Measurements from ENCODE around the gene ARL13B.

The ARL13B gene

GRCh38 chr3:94050546-94050945 is 70.6 kb downstream of the ARL13B start:
- H3K27ac ChIP-seq (ENCODE audit: low read length), result no peak overlapping the region
- no peaks in the 10 kb centered on the region for H3K79me2 ChIP-seq (ENCODE audit: low read length)
- no peak overlapping the region for H3K4me3 ChIP-seq (ENCODE audit: low read length)
- no peak overlapping the region for H3K9ac ChIP-seq (ENCODE audit: low read length)
- no peaks in the 10 kb centered on the region for H4K20me1 ChIP-seq (ENCODE audit: insufficient read depth, low read length)
- no peaks in the 10 kb centered on the region for H3K4me1 ChIP-seq (ENCODE audit: low read length)
- H3K27me3 ChIP-seq (replicated peaks; ENCODE audit: insufficient read depth, low read length), result no peaks in the 10 kb centered on the region
- no peaks in the 10 kb centered on the region for H3K36me3 ChIP-seq (replicated peaks; ENCODE audit: insufficient read depth, low read length)
- no peak overlapping the region for H2AFZ ChIP-seq (ENCODE audit: low read length)
- no peaks in the 10 kb centered on the region for H3F3A ChIP-seq (ENCODE audit: insufficient read depth, low read length)
- no peak overlapping the region for H3K4me2 ChIP-seq (ENCODE audit: low read depth, low read length)
- TF ChIP-seq EZH2 (optimal IDR thresholded peaks at IDR 0.05; ENCODE audit: low read depth, low read length) (no peak), CTCF (IDR thresholded peaks at IDR 0.05; ENCODE audit: low read length) (no peak), EZH2phosphoT487 (IDR thresholded peaks at IDR 0.05; ENCODE audit: low read length) (no peak)
- DNase-seq, result no peak
- H3K9me3 ChIP-seq (replicated peaks; ENCODE audit: insufficient read depth, low read length), result no peaks in the 10 kb centered on the region
- no peaks in the 10 kb centered on the region for H3K9me2 ChIP-seq (replicated peaks; ENCODE audit: insufficient read depth, low read length)

GRCh38 chr3:94061297-94061696 is 81.3 kb downstream of the ARL13B start:
- Histone ChIP-seq H4K20me1 (ENCODE audit: insufficient read depth, low read length) (no peaks in the 10 kb centered on the region), H3K27ac (ENCODE audit: low read length) (no peak overlapping the region), H3K9me3 (replicated peaks; ENCODE audit: insufficient read depth, low read length) (no peaks in the 10 kb centered on the region), H3K9me2 (replicated peaks; ENCODE audit: insufficient read depth, low read length) (no peaks in the 10 kb centered on the region), H3K9ac (ENCODE audit: low read length) (no peak overlapping the region), H2AFZ (ENCODE audit: low read length) (no peak overlapping the region), H3K4me1 (ENCODE audit: low read length) (peaks cover 7% of the 10 kb centered on the region; the same call in 1 of the 2 replicates), H3K4me2 (ENCODE audit: low read depth, low read length) (no peak overlapping the region), H3K36me3 (replicated peaks; ENCODE audit: insufficient read depth, low read length) (0 out of 2 replicates have a peak, but pooled peaks cover 4% of the 10 kb centered on the region), H3K79me2 (ENCODE audit: low read length) (peaks cover 23% of the 10 kb centered on the region), H3K4me3 (ENCODE audit: low read length) (no peak overlapping the region), H3K27me3 (replicated peaks; ENCODE audit: insufficient read depth, low read length) (no peaks in the 10 kb centered on the region), H3F3A (ENCODE audit: insufficient read depth, low read length) (peaks cover 18% of the 10 kb centered on the region)
- no peak for TF ChIP-seq EZH2 (optimal IDR thresholded peaks at IDR 0.05; ENCODE audit: low read depth, low read length)
- no peak for TF ChIP-seq EZH2phosphoT487 (IDR thresholded peaks at IDR 0.05; ENCODE audit: low read length)
- TF ChIP-seq CTCF (IDR thresholded peaks at IDR 0.05; ENCODE audit: low read length), result no peak
- no peak for DNase-seq

- H3K27ac ChIP-seq (ENCODE audit: low read length), result peak within 1 kb of the TSS; percentile 97
- no peaks in the 10 kb centered on the region for H3K27me3 ChIP-seq (replicated peaks; ENCODE audit: insufficient read depth, low read length)
- peak; percentile 98 for DNase-seq
- H3F3A ChIP-seq (ENCODE audit: insufficient read depth, low read length), result peaks cover 18% of the 10 kb centered on the region
- H3K9me3 ChIP-seq (replicated peaks; ENCODE audit: insufficient read depth, low read length), result no peaks in the 10 kb centered on the region
- peaks cover 7% of the 10 kb centered on the region; the same call in 1 of the 2 replicates for H3K4me1 ChIP-seq (ENCODE audit: low read length)
- H2AFZ ChIP-seq (ENCODE audit: low read length), result peak within 1 kb of the TSS; percentile 65
- TF ChIP-seq CTCF (IDR thresholded peaks at IDR 0.05; ENCODE audit: low read length), result no peak
- TF ChIP-seq EZH2 (optimal IDR thresholded peaks at IDR 0.05; ENCODE audit: low read depth, low read length), result no peak
- no peak for TF ChIP-seq EZH2phosphoT487 (IDR thresholded peaks at IDR 0.05; ENCODE audit: low read length)
- no peaks in the 10 kb centered on the region for H4K20me1 ChIP-seq (ENCODE audit: insufficient read depth, low read length)
- peaks cover 26% of the 10 kb centered on the region for H3K79me2 ChIP-seq (ENCODE audit: low read length)
- peak within 1 kb of the TSS; percentile 98 for H3K4me3 ChIP-seq (ENCODE audit: low read length)
- H3K9ac ChIP-seq (ENCODE audit: low read length), result peak within 1 kb of the TSS; percentile 92
- H3K36me3 ChIP-seq (replicated peaks; ENCODE audit: insufficient read depth, low read length), result 0 out of 2 replicates have a peak, but pooled peaks cover 4% of the 10 kb centered on the region
- no peaks in the 10 kb centered on the region for H3K9me2 ChIP-seq (replicated peaks; ENCODE audit: insufficient read depth, low read length)
- peak within 1 kb of the TSS; percentile 78 for H3K4me2 ChIP-seq (ENCODE audit: low read depth, low read length)
These were observed 82.8 kb downstream of the ARL13B start, which contains the start of the genes DHFR2 and NSUN3 for GRCh38 chr3:94062513-94063404. Gene DHFR2 (minus strand): TSS chr3:94062916. CDS start chr3:94061511, 1,405 bp downstream. Gene NSUN3 (plus strand): TSS chr3:94063061. CDS start chr3:94063127, 66 bp downstream.
